Cerebellar nuclear complex (tissue), 1 donor: ENCODE measurements around the gene MMP21.
A peak's percentile ranks its signal among the peaks of the same experiment; 100 is the strongest.

Experiments
- DNase-seq, 2 experiments: peaks; one replicate each; lab custom pipeline; 2025; lab: John Stamatoyannopoulos, UW

Gene MMP21

DNA sequence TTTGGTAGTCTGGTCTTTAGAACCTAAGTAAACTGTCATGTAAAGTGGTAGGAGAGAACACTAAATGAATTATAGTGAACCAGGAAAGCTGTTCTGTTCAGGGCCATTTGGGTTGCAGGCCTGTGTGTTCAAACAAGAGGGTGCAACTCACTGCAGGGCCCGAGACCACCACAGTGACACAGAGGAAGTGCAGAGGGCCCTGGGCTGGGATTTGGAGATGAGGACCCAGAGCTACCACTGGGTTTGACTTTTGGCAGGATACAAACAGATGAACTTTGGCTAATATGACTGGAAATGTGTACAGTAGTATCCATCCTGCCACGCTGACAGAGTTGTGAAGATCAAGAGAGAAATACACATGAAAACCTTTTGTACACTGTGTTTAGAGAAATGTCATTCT lies 9.8 kb downstream of the MMP21 start:
- DNase-seq = no peak

DNA sequence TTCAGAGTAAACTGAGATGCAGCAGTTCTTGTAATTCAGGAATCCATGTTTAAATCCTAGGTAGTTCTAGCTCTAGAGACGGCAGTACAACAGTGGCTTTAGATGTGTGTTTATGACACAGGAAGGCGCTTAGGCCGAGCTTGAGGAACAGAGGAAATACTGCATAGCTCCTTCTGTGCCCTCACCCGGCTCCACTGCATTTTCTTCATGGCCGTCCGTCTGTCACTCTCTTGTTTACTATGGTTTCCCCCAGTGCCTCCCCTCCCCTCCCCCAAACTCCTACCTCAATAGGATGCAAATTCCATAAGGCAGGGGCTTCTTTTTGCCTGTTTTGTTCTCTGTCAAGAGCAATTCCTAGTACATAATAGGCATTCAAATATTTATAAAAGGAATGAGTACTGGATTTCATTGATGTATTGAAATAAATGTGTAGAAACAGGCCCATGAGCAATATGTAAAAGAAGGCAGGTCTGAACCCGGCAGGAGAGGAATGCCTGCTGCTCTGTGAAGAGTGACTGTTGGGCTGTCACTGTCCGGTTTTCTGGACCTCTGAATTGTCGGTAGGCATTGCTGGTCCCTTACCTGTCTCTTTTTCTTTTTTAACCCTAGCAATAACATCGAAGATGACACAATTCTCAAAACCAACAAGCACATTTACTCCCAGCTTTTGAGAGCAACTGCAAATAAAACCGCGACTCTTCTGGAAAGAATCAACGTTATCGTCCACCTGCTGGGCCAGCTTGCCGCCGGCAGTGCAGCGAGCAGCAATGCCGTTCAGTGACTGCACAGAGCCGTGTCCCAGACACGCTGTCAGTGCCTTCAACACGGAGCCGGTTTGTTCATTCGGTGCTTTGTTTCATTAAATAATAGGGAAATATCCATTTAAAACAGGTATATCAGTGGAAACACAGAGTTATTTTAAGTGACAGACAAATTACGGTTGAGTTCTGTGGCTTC lies 12.7 kb downstream of the MMP21 start:
- no peak for DNase-seq

DNA sequence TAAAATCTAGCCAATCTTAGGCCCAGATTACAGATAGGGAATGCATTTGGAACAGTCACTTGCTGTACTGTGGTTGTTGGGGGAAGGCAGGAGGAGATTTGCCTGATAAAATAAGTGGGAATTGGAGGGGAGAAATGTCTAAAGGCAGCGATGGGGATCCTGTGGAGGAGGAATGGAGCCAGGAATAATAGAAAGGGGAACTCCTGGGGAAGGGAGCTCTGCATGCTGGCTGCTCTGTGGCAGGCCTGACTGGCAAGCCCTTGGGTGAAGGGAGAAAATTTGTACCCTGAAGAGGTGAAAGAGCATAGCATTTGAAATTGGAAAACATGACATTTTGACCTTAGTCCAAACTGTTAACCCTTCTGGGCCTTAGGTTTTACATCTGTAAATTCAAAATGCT lies 13.7 kb downstream of the MMP21 start:
- no peak for DNase-seq

DNA sequence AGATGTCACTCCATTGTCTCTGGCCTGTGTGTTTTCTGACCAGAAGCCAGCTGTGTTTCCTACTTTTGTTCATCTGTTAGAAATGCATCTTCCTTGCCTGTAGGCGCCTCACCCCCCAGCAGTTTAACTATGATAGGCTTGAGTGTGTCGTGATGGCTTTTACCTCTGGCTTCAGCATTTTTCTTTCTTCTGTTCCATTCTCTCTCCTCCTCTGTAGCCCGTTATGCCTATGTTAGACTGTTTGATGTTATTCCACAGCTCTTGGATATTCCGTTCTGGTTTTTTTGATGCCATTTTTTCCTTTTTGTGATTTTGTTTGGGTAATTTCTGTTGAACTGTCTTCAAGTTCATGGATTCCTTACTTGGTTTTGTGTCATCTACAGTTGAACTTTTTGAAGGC lies 17.9 kb downstream of the MMP21 start:
- DNase-seq = no peak

DNA sequence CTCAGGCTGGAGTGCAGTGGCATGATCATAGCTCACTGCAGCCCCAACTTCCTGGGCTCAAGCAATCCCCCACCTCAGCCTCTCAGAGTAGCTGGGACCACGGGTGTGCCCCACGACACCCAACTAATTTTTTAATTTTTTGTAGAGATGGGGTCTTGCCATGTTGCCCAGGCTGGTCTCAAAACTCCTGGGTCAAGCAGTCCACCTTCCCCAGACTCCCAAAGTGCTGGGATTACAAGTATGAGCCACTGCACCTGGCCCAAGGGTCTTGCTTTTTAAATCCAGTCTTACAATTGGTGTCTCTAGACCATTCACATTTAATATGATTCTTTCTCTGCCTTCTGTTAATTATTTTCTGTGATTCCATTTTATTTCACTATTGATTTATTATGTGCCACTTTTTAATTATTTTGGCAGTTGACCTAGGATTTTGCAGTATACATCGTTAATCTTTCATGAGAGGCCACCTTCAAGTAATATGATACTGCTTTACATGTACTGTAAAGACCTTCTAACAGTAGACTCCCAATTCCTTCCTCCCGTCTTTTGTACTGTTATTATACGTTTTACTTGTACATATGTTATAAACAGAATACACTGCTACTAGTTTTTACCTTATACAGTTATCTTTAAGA lies 18.7 kb downstream of the MMP21 start:
- no peak for DNase-seq

DNA sequence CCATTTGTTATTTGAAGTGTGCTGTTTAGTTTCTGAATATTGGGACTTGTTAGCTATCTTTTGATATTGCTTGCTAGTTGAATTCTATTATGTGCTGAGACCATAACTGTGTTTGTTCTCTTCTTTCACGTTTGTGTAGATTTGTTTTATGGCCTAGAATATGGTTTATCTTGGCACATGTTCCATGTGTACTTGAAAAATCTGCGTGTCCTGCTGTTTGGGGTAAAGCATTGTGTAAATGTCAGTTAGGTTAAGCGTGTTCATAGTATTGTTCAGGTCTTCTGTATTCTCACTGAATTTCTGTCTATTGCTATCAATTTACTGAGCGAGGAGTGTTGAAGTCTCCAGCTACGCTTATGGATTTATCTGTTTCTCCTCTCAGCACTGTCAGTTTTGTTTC lies 19.4 kb downstream of the MMP21 start:
- no peak for DNase-seq

DNA sequence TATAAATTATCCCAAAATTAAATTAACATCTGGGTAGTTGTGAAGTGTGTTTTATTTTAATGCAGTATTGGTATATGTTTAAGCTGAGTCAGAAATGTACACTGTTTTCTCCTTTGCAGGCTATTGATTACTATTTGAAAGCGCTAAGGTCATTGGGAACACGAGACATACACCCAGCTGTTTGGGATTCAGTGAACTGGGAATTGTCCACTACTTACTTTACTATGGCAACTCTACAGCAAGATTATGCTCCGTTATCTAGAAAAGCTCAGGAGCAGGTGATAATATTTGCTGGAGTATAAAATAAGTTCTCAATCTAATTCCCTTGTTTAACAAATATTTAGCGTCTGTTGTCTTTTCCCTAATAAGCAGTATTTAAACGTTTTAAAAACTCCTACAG lies 28.2 kb downstream of the MMP21 start:
- DNase-seq = no peak

DNA sequence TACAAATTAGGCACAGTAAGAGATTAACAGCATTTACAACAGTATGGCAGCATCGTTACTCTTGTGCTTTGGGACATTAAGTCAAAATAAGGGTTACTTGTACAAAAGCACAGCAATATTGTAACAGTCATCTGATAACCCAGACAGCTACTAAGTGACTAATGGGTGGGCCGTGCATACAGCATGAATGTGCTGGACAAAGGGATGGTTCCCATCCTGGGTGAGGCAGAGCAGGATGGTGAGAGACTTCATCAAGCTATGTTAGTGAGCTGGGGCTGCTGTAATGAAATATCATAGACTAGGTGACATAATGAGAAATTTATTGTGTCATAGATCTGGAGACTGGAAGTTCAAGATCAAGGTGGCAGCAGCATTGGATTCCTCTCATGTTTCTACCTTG lies 30.7 kb downstream of the MMP21 start:
- DNase-seq = no peak

DNA sequence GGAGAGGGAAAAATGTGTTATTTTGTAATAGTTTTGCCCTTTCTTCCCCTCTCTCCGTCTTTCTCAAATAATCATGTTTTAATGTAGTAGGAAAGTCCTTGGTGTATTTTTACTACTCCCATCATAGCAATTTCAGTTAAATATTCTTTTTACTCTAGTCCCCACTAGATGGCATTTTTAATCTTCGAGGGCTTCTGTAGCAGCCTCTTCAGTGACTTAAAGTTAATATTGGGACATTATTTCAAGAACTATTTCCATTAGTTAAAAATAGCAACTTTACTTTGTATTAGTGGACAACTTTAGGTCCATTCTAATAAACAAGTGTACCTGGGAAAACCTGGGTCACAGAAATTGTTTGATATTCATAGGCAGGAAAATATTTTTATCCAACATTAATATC lies 33.2 kb downstream of the MMP21 start:
- no peak for DNase-seq

DNA sequence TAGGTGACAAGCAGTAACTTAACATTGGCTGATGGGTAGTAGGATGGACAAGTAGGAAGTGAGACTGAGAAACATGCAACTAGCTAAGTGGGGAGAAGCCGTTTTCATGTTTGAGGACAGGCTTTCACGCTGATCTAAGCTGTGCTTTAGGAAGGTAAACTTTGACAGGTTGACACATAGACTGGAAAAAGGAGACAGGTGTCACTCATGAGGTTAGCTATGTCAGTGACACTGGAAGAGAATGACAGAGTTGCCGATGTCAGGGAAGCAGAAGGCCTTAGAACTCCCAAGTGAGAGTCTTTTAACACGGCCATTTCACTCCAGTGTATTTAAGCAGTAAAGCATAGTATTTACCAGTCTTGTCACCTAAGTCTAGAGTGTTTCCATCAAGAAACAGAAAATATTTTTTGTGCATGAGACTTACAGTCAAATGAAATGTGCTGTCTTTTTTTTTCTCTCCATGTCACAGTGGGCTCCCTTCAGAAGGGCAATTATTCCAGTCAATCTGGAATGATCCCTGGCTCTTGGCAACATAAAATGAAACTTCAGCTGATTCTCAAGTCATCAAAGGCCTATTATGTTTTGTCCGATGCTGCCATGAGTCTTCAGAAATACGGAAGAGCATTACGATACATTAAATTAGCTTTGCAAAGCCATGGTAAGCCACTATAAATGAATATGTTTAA lies 35.5 kb downstream of the MMP21 start:
- no peak for DNase-seq

DNA sequence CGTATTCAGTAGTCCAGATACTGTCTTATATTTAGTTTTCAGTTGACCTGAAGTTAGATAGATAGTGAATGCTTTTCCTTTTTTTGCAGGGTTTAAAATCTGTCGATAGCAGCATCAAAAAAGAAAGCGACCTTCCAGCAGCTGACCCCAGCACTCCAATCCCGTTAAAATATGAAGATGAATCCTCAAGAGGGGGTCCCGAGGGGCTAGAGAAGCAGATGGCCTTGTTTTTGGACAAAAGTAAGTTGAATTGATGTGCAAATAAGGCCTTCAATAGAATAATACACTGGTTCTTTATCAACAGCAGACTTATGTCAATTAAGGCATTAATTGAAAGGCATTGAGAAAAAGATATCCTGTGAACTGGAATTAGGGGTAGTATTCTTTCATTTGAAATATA lies 37.4 kb downstream of the MMP21 start:
- no peak for DNase-seq

DNA sequence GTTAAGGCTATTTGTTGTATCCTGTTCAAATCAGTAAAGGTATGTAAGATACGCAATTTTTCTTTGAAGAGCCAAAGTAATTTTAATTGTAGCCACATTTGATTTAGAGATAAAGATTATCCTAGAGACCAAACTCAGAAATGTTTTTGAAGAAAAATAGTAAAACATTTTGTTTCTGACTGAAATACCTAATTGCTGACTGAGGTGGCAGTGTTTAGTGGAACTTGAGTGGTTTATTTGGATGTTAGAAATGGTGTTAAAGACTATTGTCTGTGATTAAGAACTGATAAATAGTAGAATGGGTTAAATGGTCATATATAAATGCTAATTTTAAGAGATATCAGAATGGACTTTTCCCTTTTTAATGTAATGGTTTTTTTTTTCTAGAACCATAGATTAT lies 40.8 kb downstream of the MMP21 start:
- no peak for DNase-seq

DNA sequence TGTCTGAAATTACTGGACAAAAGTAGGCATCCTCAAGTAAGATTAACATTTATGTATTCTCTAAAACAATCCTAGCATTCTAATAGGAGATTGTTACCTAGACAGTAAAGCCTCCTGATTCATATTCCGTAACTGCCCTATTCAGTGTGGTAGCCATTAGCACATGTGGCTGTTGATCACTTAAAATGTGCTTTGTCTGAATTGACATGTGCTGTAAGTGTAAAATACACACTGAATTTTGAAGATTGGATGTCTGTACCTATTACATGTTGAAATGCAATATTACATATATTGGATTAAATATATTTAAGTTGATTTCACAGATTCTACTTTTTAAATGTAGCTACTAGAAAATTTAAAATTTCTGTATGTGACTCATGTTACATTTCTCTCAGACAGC lies 41.5 kb downstream of the MMP21 start:
- no peak for DNase-seq

DNA sequence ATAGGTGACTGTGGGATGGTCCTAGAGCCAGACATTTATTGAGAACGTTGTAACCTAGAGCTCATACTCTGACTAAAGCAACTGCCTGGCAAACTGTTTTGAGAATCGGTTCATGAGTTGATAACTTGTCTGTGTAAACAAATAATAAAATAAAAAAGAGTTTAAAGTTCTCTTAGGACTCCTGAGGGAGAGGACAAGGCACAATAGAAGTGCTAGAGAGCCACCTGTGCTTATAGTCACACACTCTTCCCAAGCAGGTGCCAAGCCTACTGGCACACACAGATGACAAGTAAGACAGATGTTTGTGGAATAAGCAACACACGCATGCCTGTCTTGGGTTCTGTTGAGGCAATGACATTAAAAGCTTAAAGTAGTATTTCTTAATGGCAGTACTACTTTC lies 48.2 kb downstream of the MMP21 start:
- no peak for DNase-seq

DNA sequence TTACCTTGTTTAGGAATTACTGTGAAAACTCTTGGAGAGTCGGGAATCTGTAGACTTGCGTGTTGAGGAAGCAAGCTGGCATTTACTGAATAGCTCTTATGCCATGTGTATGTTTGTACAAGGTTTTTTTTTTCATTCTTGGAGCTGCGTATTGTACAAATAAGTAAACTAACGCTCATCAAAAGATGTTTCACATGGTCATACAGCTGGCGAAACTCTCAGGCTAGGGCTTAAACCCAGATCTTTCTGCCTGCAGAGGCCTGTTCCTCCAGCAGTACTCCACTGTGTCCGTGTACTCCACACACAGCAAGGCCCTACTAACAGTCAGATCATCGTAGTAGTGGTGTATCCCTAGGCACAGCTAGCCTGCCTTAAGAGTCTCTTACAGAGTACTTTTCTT lies 48.7 kb downstream of the MMP21 start:
- no peak for DNase-seq

DNA sequence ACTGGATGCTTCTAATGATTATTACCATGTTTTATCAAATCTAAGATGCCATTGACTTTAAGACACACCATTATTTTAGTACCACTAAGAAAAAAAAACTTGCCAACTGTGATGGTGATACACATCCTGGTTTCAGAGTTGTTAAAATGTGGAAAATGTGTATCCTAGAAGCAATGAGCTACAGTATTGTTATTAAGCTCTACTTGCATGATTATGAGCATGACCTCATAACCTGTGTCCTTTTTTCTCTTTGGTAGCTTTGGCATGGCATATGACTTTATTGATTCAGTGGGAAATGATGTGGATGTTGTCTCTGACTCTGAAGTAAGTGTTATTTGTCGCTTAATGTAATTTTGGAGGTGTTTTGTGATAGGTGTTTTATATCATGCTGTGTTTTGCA lies 52.8 kb downstream of the MMP21 start:
- no peak for DNase-seq

DNA sequence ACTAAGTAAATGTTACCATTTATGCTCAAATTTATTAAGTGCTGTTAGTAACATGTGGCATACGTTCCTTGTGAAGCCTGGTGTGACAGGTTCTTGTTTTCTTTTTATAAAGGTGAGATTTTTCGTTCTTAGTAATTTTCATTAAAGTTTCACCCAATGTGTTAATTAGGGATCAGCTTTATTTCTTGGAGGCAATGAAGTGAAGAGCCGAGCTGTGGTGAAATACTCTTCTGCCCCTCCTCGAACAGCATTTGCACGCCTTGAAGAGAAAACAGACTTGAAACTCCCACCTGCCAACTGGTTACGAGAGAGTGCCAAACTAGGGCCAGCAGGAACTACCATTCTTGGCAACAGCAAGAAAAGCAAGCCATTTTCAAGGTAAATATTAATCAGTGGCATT lies 54.6 kb downstream of the MMP21 start:
- no peak for DNase-seq

DNA sequence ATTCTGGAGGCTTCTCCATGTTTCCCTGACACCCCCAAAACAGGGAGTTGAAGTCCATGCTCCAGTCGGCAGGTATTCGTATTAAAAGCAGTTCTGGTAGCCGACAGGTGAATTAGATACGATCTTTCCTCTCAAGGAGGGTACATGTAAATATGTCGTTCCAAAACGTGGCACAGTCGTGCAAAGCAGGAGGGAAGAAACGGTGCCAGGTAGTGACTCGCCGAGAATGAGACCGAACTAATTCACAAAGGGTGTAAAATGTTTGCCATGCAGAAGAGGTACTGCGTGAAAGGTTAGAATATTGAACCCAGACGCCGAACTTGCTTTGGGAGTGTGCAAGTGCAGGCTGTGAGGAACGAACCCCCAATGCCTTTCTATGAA lies 55.6 kb downstream of the MMP21 start:
- no peak for DNase-seq

DNA sequence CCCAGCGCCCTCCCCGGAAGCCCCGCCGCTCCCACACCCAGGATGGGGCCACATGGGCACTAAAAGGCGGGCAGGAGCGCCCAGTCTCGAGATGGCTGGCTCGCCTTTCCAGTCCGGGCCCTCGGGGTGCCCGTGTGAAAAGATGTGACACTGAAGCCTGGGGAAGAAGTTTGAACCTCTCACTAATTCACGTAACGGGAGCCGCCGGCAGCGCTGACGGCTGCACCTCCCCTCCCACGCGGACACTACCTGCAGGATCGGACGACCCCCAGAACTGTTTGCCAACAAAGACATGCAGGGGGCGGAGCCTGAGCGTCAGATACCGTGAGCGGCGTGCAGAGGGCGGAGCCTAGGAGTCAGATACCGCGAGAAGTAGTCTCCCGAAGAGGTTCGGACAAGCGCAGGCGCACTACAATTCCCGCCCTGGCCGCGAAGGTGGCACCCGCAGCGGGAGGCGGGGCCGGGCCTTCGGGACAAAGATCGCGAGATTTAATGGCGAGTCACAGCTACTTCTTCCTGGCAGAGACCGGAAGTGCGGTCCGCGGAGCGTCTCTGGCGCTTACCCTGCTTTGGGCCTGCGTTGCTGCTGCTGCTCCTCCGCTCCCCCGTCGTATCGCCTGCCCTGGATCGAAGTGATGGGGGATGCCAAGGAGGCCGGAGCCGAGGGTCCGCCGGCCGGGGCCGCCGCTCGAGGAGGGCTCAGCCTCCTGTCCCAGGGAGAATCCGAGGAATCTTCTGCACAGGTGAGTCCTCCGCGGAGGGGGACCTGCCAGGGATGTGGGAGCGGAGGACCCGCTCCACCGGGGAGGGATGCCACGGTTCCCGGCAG lies 56.2 kb downstream of the MMP21 start, which contains the start of gene EDRF1:
Gene EDRF1, plus strand, starts transcription at position 537 of the 829 bp plus-strand sequence. Its CDS starts 99 bp downstream, at position 636.
- DNase-seq = peak; percentile 88 to 99
